Activated CD4-positive, alpha-beta T cell treated with anti-CD3 and anti-CD28 coated beads, Interleukin-10, Interleukin-2, amounts not matched to agents 100 ng/mL and 50 ng/mL, durations not matched to agents 16 hours and 8 hours (primary cell): ENCODE results near the gene TSPAN4.

Experiments
- DNase-seq: peaks from one replicate; pipeline ENCODE4 v3.0.0-alpha.2; 2020

The TSPAN4 gene

GRCh38 chr11:808427-809286, 34.0 kb upstream of the TSPAN4 start:
- peak; percentile 79 for DNase-seq

DNA sequence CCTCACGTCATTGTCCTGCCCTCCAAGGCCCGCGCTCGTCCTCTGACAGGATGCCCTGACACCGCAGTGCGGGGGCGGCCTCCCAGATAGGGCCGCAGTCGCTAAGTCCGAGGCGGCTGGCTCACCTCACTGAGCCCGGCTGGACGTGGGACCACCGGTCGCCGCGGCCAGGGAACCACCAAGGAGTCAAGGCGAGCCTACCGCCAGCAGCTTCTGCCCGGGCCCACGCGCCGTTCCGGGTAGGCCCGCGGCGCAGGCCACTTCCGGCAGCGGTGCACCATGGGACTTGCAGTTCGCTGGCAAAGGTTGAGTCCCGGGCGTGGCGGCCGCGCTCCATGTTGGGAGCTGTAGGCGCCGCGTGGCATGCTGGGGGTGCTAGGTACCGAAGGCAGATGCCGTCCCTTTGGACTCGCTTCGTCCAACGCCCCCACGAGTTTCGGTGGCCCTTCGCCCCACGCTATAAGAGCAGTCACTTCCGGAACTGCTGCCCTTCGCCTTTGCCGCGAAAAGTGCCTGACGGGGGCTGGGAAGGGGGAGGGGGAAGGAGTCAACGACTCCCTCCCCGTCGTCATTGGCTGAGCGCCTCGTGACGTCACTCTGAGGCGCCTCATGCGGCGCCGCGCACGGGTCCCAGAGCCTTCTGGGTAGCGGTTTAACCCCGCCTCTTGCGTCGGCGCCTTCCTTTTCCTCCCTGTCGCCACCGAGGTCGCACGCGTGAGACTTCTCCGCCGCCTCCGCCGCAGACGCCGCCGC, 33.2 kb upstream of the TSPAN4 start, which contains the start of gene RPLP2:
RPLP2 (plus strand) TSS at position 681 of the 753 bp plus-strand sequence. CDS start 268 bp downstream, outside the sequence.
- DNase-seq = peak; percentile 99

DNA sequence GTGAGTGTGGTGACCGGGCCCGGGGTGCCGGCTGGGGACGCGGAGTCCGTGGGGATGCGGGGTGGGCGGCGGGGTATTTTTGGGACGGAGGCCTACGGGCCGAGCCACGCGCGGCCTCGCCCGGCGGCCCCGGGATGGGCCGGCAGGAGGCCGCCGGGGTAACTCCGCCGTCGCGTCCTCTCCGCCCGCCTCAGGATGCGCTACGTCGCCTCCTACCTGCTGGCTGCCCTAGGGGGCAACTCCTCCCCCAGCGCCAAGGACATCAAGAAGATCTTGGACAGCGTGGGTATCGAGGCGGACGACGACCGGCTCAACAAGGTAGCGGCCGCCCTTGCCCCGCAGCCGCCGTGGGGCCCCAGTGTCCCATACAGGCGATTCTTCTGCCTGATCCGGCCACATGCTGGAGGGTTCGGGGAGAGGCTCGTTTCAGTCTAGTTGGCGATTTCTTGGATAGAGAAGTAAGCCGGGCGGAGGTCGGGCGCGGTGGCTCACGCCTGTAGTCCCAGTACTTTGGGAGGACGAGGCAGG, 32.5 kb upstream of the TSPAN4 start:
- DNase-seq = no peak

DNA sequence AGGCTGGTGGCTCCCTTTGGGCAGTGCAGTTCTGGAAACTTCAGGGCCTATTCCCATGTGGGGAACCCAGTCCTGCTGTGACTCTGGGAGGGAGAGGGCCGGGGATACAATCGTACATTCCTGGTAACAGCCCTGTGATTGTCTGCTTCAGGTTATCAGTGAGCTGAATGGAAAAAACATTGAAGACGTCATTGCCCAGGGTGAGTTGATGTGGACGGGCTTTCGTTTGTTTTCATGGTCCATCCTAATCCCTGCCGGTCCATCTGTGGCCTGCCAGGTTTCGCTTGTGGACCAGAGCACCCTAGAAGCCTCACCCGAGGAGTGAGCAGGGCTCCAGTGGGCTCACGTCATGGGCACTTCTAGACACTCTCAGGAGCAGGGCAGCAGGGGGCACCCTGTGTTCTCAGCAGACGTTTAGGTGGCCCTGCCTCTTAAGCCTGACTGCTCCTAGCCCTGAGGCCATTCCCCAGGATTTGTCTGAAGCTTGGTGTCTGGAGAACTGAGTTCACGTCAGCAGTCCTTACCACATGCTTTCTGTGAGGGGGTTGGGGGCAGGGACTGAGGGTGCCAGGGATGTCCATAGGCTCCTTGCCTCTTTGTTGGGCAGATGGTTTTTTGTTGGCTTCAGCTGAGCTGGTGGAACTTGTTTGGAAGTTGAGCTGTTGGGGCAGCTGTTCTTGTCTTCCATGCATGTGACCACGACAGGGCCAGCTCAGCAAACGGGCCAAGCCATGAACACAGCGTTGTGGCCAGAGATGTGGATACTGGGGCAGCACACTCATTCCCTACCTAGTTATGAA, 31.0 kb upstream of the TSPAN4 start:
- no peak for DNase-seq

DNA sequence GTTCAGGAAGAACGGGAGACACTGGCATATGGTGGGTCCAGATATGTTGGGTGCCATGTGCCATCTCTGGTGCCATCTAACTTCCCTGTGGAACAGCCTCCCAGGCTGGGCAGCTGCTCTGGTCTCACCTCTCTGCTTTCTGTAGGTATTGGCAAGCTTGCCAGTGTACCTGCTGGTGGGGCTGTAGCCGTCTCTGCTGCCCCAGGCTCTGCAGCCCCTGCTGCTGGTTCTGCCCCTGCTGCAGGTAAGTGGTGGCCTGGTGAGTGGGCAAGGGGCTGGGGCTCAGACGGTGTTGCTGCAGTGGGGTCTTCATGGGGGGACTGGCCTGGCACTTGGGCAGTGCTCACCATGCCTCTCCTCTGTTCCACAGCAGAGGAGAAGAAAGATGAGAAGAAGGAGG, 30.3 kb upstream of the TSPAN4 start:
- DNase-seq = no peak

DNA sequence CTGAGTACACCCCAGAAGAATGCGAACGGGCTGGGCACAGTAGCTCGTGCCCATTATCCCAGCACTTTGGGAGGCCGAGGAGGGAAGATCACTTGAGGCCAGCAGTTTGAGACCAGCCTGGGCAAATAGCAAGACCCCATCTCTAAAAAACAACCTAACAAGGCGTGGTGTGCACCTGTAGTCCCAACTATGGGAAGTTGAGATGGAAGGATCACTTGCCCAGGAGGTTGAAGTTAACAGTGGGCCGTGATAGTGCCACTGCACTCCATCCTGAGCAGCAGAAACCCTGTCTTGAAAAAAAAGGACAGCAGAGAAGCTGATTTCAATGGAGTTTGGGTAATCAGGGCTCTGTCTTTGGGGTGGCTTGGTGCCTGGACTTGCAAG, 29.6 kb upstream of the TSPAN4 start:
- DNase-seq = no peak

DNA sequence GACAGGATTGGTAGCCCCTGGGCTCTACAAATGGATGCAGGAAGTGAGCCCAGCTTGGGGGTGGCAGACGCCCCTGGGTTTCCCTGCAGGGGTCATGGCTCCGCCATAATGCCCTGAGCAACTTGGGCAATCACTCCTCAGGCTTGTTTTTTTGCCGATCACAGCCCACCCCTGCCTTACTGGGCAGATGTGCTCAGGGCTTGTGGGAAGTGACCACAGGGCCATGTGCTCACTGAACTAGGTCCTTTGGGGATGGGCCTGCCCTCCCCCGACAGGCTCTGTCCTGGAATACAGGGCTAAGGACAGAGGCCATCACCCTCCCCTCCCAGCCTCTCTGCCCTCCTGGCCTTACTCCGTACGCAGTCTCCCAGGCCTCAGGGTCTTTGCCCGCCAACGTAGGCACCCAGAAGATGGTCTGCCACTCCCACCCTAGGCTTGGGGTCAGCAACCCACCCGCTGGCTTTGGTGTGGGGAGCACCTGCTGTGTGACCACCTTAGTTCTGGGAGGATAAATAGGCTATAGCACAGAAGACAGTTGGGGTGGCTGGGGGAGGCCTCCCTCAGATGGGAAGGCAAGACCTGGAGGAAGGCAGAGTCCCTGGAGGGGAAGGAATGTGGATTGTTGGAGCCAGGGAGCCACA, 29.1 kb upstream of the TSPAN4 start:
- no peak for DNase-seq

GRCh38 chr11:815675-816432, 26.8 kb upstream of the TSPAN4 start:
- no peak for DNase-seq

- no peak for DNase-seq
Observed at GRCh38 chr11:816433-816779, 26.2 kb upstream of the TSPAN4 start.

DNA sequence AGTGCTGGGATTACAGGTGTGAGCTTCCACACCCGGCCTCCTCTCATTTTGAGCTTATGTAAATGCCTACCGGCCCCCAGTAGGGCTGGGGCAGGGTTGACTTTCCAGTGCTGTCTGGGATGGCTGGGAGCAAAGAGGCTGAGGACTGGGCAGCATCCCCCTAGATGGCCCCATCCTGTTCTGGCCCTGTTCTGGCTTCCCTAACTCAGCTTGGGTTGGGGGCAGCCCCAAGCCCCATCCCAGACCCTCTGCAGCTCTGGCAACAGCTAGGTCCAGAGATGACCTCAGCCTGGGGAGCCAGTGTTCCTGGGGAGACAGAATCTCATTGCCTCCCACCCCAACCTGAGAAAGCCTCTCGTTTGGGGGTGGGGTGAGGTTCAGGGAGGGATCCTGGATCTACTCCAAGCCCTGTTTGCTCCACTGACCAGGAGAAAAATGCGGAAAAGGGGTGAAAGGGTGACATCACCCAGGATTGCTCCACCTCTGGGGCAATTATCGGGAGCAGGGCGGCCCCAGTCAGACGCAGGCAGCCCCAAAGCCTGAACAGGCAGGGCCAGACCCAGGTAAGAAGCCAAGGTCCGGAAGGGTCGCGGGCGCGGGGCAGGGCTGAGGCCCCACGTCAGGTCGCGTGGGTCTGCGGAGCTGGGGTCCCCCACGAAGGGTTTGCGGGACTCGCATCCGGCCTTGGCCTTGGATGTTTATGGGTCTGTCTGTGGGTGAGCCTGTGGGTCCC, 24.1 kb upstream of the TSPAN4 start, which contains the start of gene PNPLA2:
PNPLA2 (plus strand) TSS at position 519 of the 733 bp plus-strand sequence. CDS start 805 bp downstream, outside the sequence.
- DNase-seq = no peak

- peak; percentile 92 for DNase-seq
Observed at GRCh38 chr11:819129-819931, 23.3 kb upstream of the TSPAN4 start.

- peak; percentile 94 for DNase-seq
Observed at GRCh38 chr11:819943-820649, 22.6 kb upstream of the TSPAN4 start.

DNA sequence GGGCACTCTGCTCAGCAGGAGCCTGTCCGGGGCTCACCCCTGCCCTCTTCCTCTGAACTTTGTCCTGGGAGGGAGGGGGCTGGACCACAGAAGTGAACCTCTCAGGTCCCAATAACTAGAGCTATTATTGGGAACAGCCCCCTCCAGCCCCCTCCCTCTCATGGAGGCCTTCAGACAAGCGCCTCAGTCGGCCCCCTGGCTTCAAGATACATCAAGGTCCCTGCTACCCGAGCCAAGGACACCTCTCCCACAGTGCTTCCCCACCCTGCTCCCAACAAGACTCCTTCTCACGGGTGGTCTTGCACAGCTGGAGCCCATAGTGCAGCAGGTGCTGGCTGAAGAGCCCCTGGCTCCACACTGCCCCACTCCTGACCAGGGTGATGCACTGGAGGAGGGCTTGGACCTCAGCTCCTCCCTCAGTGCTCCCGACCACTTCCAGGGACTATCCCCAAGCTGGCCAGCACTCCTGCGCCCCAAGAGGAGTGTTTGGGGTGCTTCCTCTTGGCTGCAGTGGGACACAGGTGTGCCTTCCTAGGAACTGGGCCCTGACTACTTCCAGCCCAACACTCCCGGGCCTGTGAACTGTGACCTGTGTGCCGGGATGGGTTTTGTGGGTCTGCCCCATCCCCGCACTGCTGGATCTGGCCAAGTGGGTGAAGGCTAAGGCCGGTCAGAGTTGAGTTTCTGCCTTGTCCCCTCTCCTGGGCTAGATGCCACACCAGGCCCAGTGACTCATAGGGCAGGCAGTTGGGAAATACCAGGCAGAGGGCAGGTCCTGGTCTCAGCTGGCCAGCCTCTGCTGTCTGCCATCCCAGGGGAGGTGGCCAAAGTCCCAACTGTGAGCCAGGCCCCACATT, 21.8 kb upstream of the TSPAN4 start:
- no peak for DNase-seq

GRCh38 chr11:821512-822371, 20.9 kb upstream of the TSPAN4 start:
- DNase-seq = no peak

DNA sequence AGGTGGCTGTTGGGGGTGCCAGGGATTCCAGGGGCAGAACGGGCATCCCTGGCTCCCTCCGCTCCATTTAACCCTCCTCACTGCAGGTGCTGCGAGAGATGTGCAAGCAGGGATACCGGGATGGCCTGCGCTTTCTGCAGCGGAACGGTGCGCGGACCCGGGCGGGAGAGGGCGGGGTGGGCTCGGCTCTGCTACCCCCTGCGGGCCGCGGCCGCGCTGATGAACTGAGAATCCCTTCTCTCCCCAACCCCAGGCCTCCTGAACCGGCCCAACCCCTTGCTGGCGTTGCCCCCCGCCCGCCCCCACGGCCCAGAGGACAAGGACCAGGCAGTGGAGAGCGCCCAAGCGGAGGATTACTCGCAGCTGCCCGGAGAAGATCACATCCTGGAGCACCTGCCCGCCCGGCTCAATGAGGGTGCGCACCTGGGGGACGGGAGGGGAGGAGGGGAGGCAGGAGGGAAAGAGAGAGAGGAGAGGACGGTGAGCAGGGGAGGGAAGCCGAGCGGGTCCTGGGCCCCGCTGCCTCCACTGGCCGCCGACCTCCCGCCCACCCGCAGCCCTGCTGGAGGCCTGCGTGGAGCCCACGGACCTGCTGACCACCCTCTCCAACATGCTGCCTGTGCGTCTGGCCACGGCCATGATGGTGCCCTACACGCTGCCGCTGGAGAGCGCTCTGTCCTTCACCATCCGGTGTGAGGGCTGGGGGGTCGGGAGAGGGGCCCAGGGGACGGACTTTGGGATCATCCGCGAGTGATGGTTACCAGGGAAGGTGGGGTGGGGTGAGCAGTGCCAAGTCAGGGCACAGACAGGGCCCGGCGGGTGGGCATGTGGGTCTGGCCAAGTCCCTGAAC, 19.0 kb upstream of the TSPAN4 start:
- no peak for DNase-seq

GRCh38 chr11:824292-824880, 18.3 kb upstream of the TSPAN4 start:
- no peak for DNase-seq
